Measurements from ENCODE around the gene OR1D5. TPM values are rescaled to one million over a fixed set of nuclear protein-coding genes. Genes with fewer than 3 reads are reported as not detected.
"Not testable (repeated sequence)": the region's sequence is repeated elsewhere in the genome, so short reads cannot be mapped to it uniquely, and the experiment has no call there.

OR1D5 gene
- not detected in 2 replicates for total RNA-seq

DNA sequence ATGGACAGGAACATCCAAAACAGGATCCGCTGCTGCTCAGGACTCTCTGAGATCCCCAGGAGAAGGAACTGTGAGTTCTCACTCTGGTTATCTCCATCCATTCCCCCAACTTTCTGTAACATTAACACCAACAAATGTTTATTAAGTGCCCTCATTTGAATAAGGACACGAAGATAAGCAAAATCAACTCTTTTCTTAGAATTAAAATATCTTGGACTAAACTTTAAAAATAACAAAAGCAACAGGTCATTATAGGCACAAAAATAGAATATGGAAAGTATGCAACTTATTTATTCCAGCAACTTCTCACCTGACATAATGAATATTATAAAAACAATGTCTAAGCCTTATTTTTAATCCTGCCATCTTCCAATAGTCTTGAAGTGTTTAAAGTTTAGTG is at the start of gene OR1D5:
Gene OR1D5 (minus strand): TSS at position 101 of the 400 bp plus-strand sequence. CDS start 0 bp downstream, at position 101.
- DNase-seq (ENCODE audit: low read depth, low spot score) = not testable (repeated sequence)

- no peak for DNase-seq (ENCODE audit: low read depth, low spot score)
These were observed 40.9 kb upstream of the OR1D5 start, which contains the start of gene OR1D2 for GRCh38 chr17:3104322-3104721. OR1D2 (minus strand) TSS chr17:3104422; CDS start chr17:3092996, 11,426 bp downstream.

- DNase-seq (ENCODE audit: low read depth, low spot score) = not testable (repeated sequence)
These were observed 10.4 kb upstream of the OR1D5 start for GRCh38 chr17:3073850-3074249.

- DNase-seq (ENCODE audit: low read depth, low spot score) = not testable (repeated sequence)
These were observed 1.8 kb upstream of the OR1D5 start for GRCh38 chr17:3065192-3065591.

DNA sequence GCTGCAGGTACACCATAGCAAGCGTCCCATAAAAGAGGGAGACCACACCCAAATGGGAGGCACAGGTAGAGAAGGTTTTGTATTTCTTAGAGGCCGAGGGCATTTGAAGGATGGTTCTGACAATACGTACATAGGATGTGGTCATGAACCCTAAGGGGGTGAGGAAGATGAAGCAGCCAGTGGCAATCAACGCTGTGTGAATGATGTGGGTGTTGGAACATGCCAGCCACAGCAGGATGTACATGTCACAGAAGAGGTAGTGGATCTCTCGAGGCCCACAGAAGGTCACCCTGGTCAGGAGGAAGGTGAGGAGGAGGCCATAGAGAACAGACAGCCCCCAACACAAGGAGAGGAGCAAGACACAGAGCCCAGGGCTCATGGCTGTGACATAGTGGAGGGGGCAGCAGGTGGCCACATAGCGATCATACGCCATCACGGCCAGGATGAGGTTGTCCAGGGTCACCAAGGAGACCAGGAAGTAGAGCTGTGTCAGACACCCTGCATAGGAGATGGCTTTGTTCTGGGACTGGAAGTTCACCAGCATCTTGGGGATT is 506 bp downstream of the OR1D5 start:
- DNase-seq (ENCODE audit: low read depth, low spot score) = not testable (repeated sequence)

DNA sequence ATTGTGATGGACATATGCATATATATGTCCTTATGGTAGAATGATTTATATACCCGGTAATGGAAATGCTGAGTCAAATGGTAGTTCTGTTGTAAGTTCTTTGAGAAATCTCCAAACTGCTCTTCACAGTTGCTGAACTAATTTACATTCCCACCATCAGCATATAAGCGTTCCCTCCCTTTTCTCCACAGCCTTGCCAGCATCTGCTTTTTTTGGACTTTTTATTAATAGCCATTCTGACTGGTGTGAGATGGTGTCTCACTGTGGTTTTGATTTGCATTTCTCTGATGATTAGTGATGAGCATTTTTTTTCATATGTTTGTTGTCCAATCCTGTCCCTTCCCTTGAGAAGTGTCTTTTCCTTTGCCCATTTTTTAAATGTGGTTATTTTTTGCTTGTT is 8.5 kb downstream of the OR1D5 start:
- DNase-seq (ENCODE audit: low read depth, low spot score) = not testable (repeated sequence)

- DNase-seq (ENCODE audit: low read depth, low spot score) = no peak
These were observed 13.6 kb downstream of the OR1D5 start for GRCh38 chr17:3049705-3050295.

GRCh38 chr17:3048727-3049471 is 14.5 kb downstream of the OR1D5 start:
- DNase-seq (ENCODE audit: low read depth, low spot score) = peak; percentile 92

DNA sequence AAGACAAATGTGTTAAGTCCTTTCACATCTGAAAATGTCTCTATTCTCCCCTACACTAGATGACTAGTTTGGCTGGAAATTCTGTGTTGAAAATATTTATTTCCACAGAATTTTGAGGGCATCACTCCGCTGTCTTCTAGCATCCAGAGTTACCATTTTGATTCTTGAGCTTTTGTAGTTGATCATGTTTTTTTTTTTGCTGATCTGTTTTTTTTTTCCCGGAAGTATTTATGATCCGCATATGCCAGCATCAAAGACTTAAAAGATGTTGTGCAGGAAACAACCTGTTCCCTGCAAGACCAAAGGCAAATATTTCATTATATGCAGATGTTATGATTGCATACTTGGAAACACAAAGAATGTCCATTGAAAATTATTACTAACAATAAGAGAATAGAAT is 16.7 kb downstream of the OR1D5 start:
- DNase-seq (ENCODE audit: low read depth, low spot score) = no peak

DNA sequence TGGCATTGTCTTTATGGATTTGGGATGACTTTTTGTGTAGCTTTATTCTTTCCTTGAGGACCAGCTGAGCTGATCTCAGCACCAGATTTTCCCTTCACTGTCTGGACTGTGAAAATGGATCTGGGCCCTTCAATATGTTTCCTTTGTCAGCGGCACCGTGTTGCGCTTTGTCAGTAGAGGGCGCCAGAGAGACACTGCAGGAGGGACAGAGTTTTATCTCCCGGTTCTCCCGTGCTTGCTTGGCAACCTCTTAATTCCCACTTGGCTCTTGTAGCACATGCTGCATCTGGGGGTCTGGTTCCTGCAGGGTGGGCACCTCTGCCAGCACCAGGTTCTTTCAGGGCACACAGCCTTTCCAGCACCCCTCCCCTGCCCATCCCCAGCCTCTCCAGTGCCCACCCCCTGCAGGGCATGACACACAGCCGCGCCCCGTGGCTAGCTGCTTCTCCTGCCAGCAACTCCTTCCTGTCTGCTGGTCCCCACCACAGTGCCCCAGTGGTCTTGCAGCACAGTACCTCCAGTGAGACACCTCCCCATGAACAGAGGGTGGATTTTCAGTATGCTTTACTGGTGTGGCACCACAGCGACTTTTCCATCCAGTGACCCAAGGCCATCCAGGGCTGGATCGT is 19.6 kb downstream of the OR1D5 start:
- DNase-seq (ENCODE audit: low read depth, low spot score) = no peak

- no peak for DNase-seq (ENCODE audit: low read depth, low spot score)
These were observed 22.5 kb downstream of the OR1D5 start for GRCh38 chr17:3040882-3041281.

- no peak for DNase-seq (ENCODE audit: low read depth, low spot score)
These were observed 23.7 kb downstream of the OR1D5 start for GRCh38 chr17:3039736-3040135.

- no peak for DNase-seq (ENCODE audit: low read depth, low spot score)
These were observed 24.5 kb downstream of the OR1D5 start for GRCh38 chr17:3038941-3039340.

- no peak for DNase-seq (ENCODE audit: low read depth, low spot score)
These were observed 26.1 kb downstream of the OR1D5 start for GRCh38 chr17:3037259-3037658.

- DNase-seq (ENCODE audit: low read depth, low spot score) = no peak
These were observed 26.6 kb downstream of the OR1D5 start for GRCh38 chr17:3036800-3037199.

DNA sequence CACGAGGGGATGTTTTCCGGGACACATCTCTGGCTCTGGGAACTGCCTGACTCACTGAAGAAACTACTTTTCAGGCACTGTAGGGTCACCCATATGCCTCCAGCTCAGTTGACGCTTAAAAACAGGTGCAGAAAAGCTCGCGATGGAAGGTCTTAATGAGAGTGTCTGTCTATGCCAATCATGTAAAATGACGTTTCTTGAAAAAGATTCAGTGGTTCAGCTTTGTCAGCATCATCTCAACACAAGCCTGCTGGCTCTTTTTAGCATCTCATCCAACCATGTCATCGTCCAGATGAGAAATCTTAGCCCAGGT is 27.5 kb downstream of the OR1D5 start:
- DNase-seq (ENCODE audit: low read depth, low spot score) = no peak

- no peak for DNase-seq (ENCODE audit: low read depth, low spot score)
These were observed 28.0 kb downstream of the OR1D5 start for GRCh38 chr17:3035256-3035967.

DNA sequence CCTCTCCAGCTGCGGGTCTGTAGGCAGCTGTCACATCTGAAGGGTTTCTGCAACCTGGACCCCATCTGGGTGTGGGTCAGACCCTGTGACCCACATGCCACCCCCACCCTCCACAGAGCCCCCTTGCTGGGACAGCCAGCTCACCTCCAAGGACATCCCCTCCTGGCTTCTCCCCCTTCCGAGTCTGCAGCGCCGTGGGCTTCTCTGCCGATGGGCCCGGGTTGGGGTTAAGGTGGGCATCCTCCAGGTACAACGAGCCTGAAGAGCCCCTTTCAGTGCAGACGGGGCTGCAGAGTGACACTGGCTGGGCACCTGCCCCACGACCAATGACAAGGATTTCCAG is 28.9 kb downstream of the OR1D5 start:
- no peak for DNase-seq (ENCODE audit: low read depth, low spot score)

DNA sequence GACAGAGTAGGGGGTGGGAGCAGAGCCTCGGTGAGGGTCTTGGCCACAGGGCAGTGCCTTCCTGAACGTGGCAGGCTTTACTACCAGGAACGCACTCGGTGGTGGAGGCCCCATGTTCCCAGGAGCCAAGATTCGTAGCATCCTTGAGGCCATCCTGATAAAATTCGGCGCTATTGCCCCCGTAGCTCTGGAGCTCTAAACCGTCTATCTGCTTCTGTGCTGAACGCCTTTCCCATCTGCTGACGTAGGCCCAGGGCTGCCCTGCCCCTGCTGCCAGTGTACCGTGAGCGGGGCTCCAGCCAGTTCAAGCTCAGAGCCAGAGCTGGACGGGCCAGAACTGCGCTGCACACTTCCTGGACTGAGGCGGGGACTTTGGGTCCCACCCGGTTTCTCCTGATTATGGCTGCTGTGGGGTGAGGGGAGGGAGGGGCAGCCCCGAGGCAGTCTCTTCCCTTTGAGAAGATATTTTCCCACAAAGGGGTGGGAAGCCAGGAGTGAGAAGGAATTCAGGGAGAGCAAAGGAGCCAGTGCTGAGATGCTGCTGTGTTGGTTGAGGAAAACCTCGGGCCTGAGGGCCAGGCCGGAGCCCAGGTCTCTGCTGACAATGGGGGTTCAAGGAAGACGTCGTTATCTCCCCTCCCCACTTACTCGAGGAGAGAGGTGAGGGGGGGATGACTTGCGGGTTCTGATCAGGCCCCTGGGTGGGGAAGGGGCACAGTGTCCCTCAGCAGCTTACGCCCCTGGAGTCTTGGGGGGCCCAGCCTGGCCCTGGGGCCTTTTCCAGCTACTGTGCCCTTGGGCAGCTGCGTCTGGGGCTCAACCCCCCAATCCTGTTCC is 29.4 kb downstream of the OR1D5 start:
- DNase-seq (ENCODE audit: low read depth, low spot score) = no peak

DNA sequence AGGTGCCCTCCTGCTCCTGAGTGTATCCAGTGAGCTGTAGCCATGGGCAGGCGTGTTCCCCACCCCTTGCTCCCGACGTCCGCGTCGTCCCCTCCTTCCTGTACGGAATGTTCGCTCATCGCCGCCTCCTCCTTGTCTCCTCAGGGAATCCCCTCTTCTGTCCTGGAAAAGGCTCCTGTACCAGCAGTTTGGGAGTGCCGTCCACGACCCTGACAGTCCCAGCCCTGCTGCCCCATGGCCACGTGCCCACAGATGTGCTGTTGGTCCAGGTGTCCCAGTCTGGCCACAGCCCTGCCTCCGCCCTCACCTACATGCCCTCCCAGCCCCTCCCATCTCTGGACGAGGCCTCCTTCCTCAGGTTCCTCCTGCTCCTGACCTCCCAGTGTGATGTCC is 30.2 kb downstream of the OR1D5 start:
- no peak for DNase-seq (ENCODE audit: low read depth, low spot score)

All from pulmonary artery endothelial cell (primary cell).